Brain microvascular endothelial cell (primary cell): Measurements from ENCODE around the gene DIAPH3.

Experiments
- DNase-seq: peaks from one replicate; pipeline ENCODE4 v3.0.0-alpha.2; 2020
- H3K27ac ChIP-seq: fragments of 250-450 bp; sonication (Bioruptor Pico); 2 replicates; pipeline ENCODE4 v1.5.1; 2020; ENCODE audit warnings: mild to moderate bottlenecking, moderate library complexity
- H3K27me3 ChIP-seq: fragments of 250-450 bp; sonication (Bioruptor Pico); replicated peaks from 2 replicates; pipeline ENCODE4 v1.5.1; 2020; ENCODE audit warnings: mild to moderate bottlenecking
- H3K36me3 ChIP-seq: fragments of 250-450 bp; sonication (Bioruptor Pico); replicated peaks from 2 replicates; pipeline ENCODE4 v1.5.1; 2020; ENCODE audit warnings: mild to moderate bottlenecking
- H3K4me3 ChIP-seq: 2 replicates; pipeline ENCODE4 v1.5.1; 2011; ENCODE audit warnings: low read depth, mild to moderate bottlenecking, control low read depth, low read length, moderate library complexity
- CTCF ChIP-seq: IDR thresholded peaks from 2 replicates; pipeline ENCODE4 v1.5.1; 2011; ENCODE audit warnings: low read depth, mild to moderate bottlenecking, moderate library complexity, low read length, control low read depth, inconsistent platforms; ENCODE audit errors: missing control alignments
- in situ Hi-C: cut with HindIII; loops from 2 replicates; pipeline ENCODE4 v1.10.0; 2017; ENCODE audit warnings: low sequenced_read_pairs, low pct_ligation_motif_present

DIAPH3 gene

GRCh38 chr13:59635589-59635988 lies 528.1 kb downstream of the DIAPH3 start:
- in situ Hi-C loops: no loop called here
- H3K27ac ChIP-seq: no peak overlapping the region
- no peaks in the 10 kb centered on the region for H3K27me3 ChIP-seq
- no peaks in the 10 kb centered on the region for H3K36me3 ChIP-seq
- no peak for DNase-seq
- TF ChIP-seq CTCF: no peak
- no peak overlapping the region for H3K4me3 ChIP-seq

- DNase-seq: no peak
- in situ Hi-C loops: no loop called here
Measured at GRCh38 chr13:59633290-59633689, 530.4 kb downstream of the DIAPH3 start.

GRCh38 chr13:59631271-59631670 lies 532.5 kb downstream of the DIAPH3 start:
- no peak overlapping the region for H3K27ac ChIP-seq
- in situ Hi-C loops: no loop called here
- DNase-seq: no peak

More at GRCh38 chr13:59633290-59633689, 530.4 kb downstream of the DIAPH3 start:
- no peak for TF ChIP-seq CTCF
- Histone ChIP-seq H3K27ac (no peak overlapping the region), H3K27me3 (no peaks in the 10 kb centered on the region), H3K4me3 (no peak overlapping the region), H3K36me3 (no peaks in the 10 kb centered on the region)

GRCh38 chr13:59625111-59625510 lies 538.6 kb downstream of the DIAPH3 start:
- Histone ChIP-seq H3K4me3 (no peak overlapping the region), H3K27me3 (no peaks in the 10 kb centered on the region), H3K27ac (no peak overlapping the region), H3K36me3 (no peaks in the 10 kb centered on the region)
- no peak for TF ChIP-seq CTCF
- in situ Hi-C loops: no loop called here
- no peak for DNase-seq

More at GRCh38 chr13:59631271-59631670, 532.5 kb downstream of the DIAPH3 start:
- H3K36me3 ChIP-seq: no peaks in the 10 kb centered on the region
- H3K4me3 ChIP-seq: no peak overlapping the region
- H3K27me3 ChIP-seq: no peaks in the 10 kb centered on the region
- TF ChIP-seq CTCF: no peak

GRCh38 chr13:59623206-59623915 lies 540.4 kb downstream of the DIAPH3 start:
- H3K4me3 ChIP-seq: no peak overlapping the region
- TF ChIP-seq CTCF: no peak
- DNase-seq: no peak
- in situ Hi-C loops: no loop called here
- no peak overlapping the region for H3K27ac ChIP-seq
- no peaks in the 10 kb centered on the region for H3K27me3 ChIP-seq
- no peaks in the 10 kb centered on the region for H3K36me3 ChIP-seq

GRCh38 chr13:59621773-59622172 lies 542.0 kb downstream of the DIAPH3 start:
- Histone ChIP-seq H3K27ac (no peak overlapping the region), H3K36me3 (no peaks in the 10 kb centered on the region), H3K27me3 (no peaks in the 10 kb centered on the region), H3K4me3 (no peak overlapping the region)
- DNase-seq: no peak
- no peak for TF ChIP-seq CTCF
- in situ Hi-C loops: no loop called here
